HEK293 (cell line): ENCODE measurements around the gene XKR3.

Experiments
- CTCF ChIA-PET: fragments of 350-600 bp; formaldehyde crosslinking; extraction: SDS; loops from one replicate; lab custom pipeline; 2021; ENCODE audit warnings: antibody characterized with exemption; lab: Yijun Ruan, JAX
- POLR2A ChIA-PET: fragments of 300-600 bp; formaldehyde crosslinking; extraction: SDS; loops from one replicate; lab custom pipeline; 2020; ENCODE audit warnings: antibody characterized with exemption, inconsistent platforms; lab: Yijun Ruan, JAX
- H3K27ac ChIP-seq: fragments of 200-500 bp; sonication (Bioruptor generic); 2 replicates; pipeline ENCODE4 v1.5.1; 2014; ENCODE audit warnings: low read depth, low read length, control low read depth, inconsistent platforms; ENCODE audit errors: extremely low read depth
- H3K36me3 ChIP-seq, 2 experiments: fragments of 200-500 bp in 1 of 2; sonication (Bioruptor generic) in 1 of 2; 1 replicate in 1 of 2; 2 replicates in 1 of 2; pipeline ENCODE4 v1.5.1; 2014 to 2017; ENCODE audit warnings: inconsistent platforms in 2 of 2, low read length in 2 of 2; ENCODE audit not compliant: control insufficient read depth in 2 of 2, insufficient read depth in 1 of 2
- H3K4me1 ChIP-seq: fragments of 200-500 bp; sonication (Bioruptor generic); 2 replicates; pipeline ENCODE4 v1.5.1; 2014; ENCODE audit warnings: mild to moderate bottlenecking, low read length, inconsistent platforms; ENCODE audit not compliant: control insufficient read depth, insufficient read depth
- H3K4me3 ChIP-seq: 2 replicates; pipeline ENCODE4 v1.5.1; 2011; ENCODE audit warnings: low read depth, mild to moderate bottlenecking, control low read depth, low read length, moderate library complexity
- H3K9me3 ChIP-seq: fragments of 200-500 bp; sonication (Bioruptor generic); 2 replicates; pipeline ENCODE4 v1.5.1; 2014; ENCODE audit warnings: low read depth, low read length, inconsistent platforms; ENCODE audit not compliant: control insufficient read depth, insufficient read depth
- AEBP2 ChIP-seq: fragments of 450-650 bp; formaldehyde crosslinking; IDR thresholded peaks from 2 replicates; pipeline ENCODE4 v1.5.1; 2016; ENCODE audit warnings: missing biosample characterization, missing genetic modification characterization, borderline replicate concordance
- ELK4 ChIP-seq: IDR thresholded peaks from 2 replicates; pipeline ENCODE4 v1.6.1; 2011; ENCODE audit warnings: mild to moderate bottlenecking, low read depth, low read length, borderline replicate concordance
- REST ChIP-seq: fragments of 450-650 bp; formaldehyde crosslinking; IDR thresholded peaks from 2 replicates; pipeline ENCODE4 v1.5.1; 2016; ENCODE audit warnings: missing biosample characterization, missing genetic modification characterization
- SALL2 ChIP-seq: fragments of 450-650 bp; formaldehyde crosslinking; IDR thresholded peaks from 2 replicates; pipeline ENCODE4 v1.5.0; 2017; ENCODE audit warnings: missing biosample characterization, mild to moderate bottlenecking, missing genetic modification characterization, borderline replicate concordance
- ZBTB10 ChIP-seq: fragments of 450-650 bp; formaldehyde crosslinking; IDR thresholded peaks from 2 replicates; pipeline ENCODE4 v1.5.1; 2016; ENCODE audit warnings: missing biosample characterization, missing genetic modification characterization
- ZFP3 ChIP-seq: fragments of 450-650 bp; formaldehyde crosslinking; IDR thresholded peaks from 2 replicates; pipeline ENCODE4 v1.5.1; 2016; ENCODE audit warnings: low read depth, missing biosample characterization, missing genetic modification characterization
- ZNF146 ChIP-seq: fragments of 450-650 bp; formaldehyde crosslinking; IDR thresholded peaks from 2 replicates; pipeline ENCODE4 v1.5.1; 2016; ENCODE audit warnings: missing biosample characterization, missing genetic modification characterization
- ZNF266 ChIP-seq: fragments of 450-650 bp; formaldehyde crosslinking; IDR thresholded peaks from 2 replicates; pipeline ENCODE4 v1.5.1; 2016; ENCODE audit warnings: missing biosample characterization, missing genetic modification characterization, low read depth
- ZNF423 ChIP-seq: fragments of 450-650 bp; formaldehyde crosslinking; IDR thresholded peaks from 2 replicates; pipeline ENCODE4 v1.5.1; 2016; ENCODE audit warnings: missing biosample characterization, missing genetic modification characterization
- ZNF558 ChIP-seq: fragments of 450-650 bp; formaldehyde crosslinking; IDR thresholded peaks from 2 replicates; pipeline ENCODE4 v1.5.1; 2016; ENCODE audit warnings: missing biosample characterization, missing genetic modification characterization
- ZNF645 ChIP-seq: fragments of 450-650 bp; formaldehyde crosslinking; IDR thresholded peaks from 2 replicates; pipeline ENCODE4; 2016; ENCODE audit warnings: missing biosample characterization, missing genetic modification characterization
- ZNF670 ChIP-seq: fragments of 450-650 bp; formaldehyde crosslinking; IDR thresholded peaks from 2 replicates; pipeline ENCODE4 v1.5.1; 2016; ENCODE audit warnings: missing biosample characterization, missing genetic modification characterization, low read depth
- ZSCAN18 ChIP-seq: fragments of 450-650 bp; formaldehyde crosslinking; IDR thresholded peaks from 2 replicates; pipeline ENCODE4 v1.5.1; 2016; ENCODE audit warnings: missing biosample characterization, missing genetic modification characterization
- ZXDB ChIP-seq: fragments of 450-650 bp; formaldehyde crosslinking; IDR thresholded peaks from 2 replicates; pipeline ENCODE4 v1.5.1; 2016; ENCODE audit warnings: missing biosample characterization, missing genetic modification characterization

XKR3 gene

GRCh38 chr22:16783453-16783852 is 41.8 kb downstream of the XKR3 start:
- Histone ChIP-seq H3K9me3 (no peaks in the 10 kb centered on the region), H3K4me1 (no peaks in the 10 kb centered on the region), H3K36me3 (no peaks in the 10 kb centered on the region), H3K4me3 (no peak overlapping the region), H3K27ac (no peak overlapping the region)
- ChIA-PET CTCF (interaction anchor here (0.8 to 2.4 kb wide), 9 partner anchors 9 to 631 kb away, joined by 3 to 12 read pairs (median 5); no protein-coding TSS in a partner anchor), POLR2A (no interaction called here)
- TF ChIP-seq ELK4 (no peak), ZBTB10 (tag by site-specific recombination) (no peak), ZNF670 (tag by site-specific recombination) (no peak), ZFP3 (tag by site-specific recombination) (no peak), ZNF645 (tag by site-specific recombination) (no peak), ZNF558 (tag by site-specific recombination) (no peak), ZNF423 (no peak), ZXDB (tag by site-specific recombination) (no peak), SALL2 (tag by site-specific recombination) (no peak), ZSCAN18 (no peak), ZNF266 (tag by site-specific recombination) (no peak), AEBP2 (tag by site-specific recombination) (no peak), ZNF146 (tag by site-specific recombination) (no peak), REST (tag by site-specific recombination) (no peak)
